GM18873 (cell line): Measurements from ENCODE around the gene TGM3.

Experiments
- ATAC-seq: cut with Tn5 transposase; IDR thresholded peaks from one replicate; pipeline ENCODE4 v1.9.1; 2021; ENCODE audit warnings: mild to moderate bottlenecking, moderate library complexity, moderate number of reproducible peaks; ENCODE audit not compliant: unreplicated experiment, low FRiP score

The TGM3 gene

GRCh38 chr20:2282181-2282580, 13.6 kb upstream of the TGM3 start:
- no peak for ATAC-seq

- ATAC-seq, result no peak
Measured at GRCh38 chr20:2283706-2284423, 11.9 kb upstream of the TGM3 start.

GRCh38 chr20:2285193-2285592, 10.6 kb upstream of the TGM3 start:
- no peak for ATAC-seq

GRCh38 chr20:2285613-2286012, 10.2 kb upstream of the TGM3 start:
- no peak for ATAC-seq

- no peak for ATAC-seq
Measured at GRCh38 chr20:2287504-2287903, 8.3 kb upstream of the TGM3 start.

- no peak for ATAC-seq
Measured at GRCh38 chr20:2289475-2289874, 6.3 kb upstream of the TGM3 start.

GRCh38 chr20:2290486-2290885, 5.3 kb upstream of the TGM3 start:
- no peak for ATAC-seq

GRCh38 chr20:2292416-2293110, 3.2 kb upstream of the TGM3 start:
- ATAC-seq, result no peak

- ATAC-seq, result no peak
Measured at GRCh38 chr20:2293486-2293885, 2.3 kb upstream of the TGM3 start.

GRCh38 chr20:2293971-2294370, 1.8 kb upstream of the TGM3 start:
- no peak for ATAC-seq

GRCh38 chr20:2295286-2295685, 515 bp upstream of the TGM3 start:
- ATAC-seq, result no peak

GRCh38 chr20:2296524-2297356, 939 bp downstream of the TGM3 start:
- ATAC-seq, result no peak

GRCh38 chr20:2297357-2297728, 1.5 kb downstream of the TGM3 start:
- ATAC-seq, result no peak

GRCh38 chr20:2298116-2298515, 2.3 kb downstream of the TGM3 start:
- no peak for ATAC-seq

- no peak for ATAC-seq
Measured at GRCh38 chr20:2298701-2299100, 2.9 kb downstream of the TGM3 start.

- ATAC-seq, result no peak
Measured at GRCh38 chr20:2299301-2299700, 3.5 kb downstream of the TGM3 start.

GRCh38 chr20:2300002-2300401, 4.2 kb downstream of the TGM3 start:
- no peak for ATAC-seq

- ATAC-seq, result no peak
Measured at GRCh38 chr20:2300420-2300819, 4.6 kb downstream of the TGM3 start.

- no peak for ATAC-seq
Measured at GRCh38 chr20:2301164-2301622, 5.4 kb downstream of the TGM3 start.

GRCh38 chr20:2302384-2303060, 6.7 kb downstream of the TGM3 start:
- no peak for ATAC-seq

- no peak for ATAC-seq
Measured at GRCh38 chr20:2303673-2304072, 7.9 kb downstream of the TGM3 start.
